Measurements from ENCODE around the gene COPZ2. TPM values are rescaled to one million over a fixed set of nuclear protein-coding genes. Genes with fewer than 3 reads are reported as not detected.
"Not testable (repeated sequence)": the region's sequence is repeated elsewhere in the genome, so short reads cannot be mapped to it uniquely, and the experiment has no call there.

Gene COPZ2
- total RNA-seq, 2 experiments from 2014 or later, result 6.3 to 7.5 TPM

GRCh38 chr17:48048384-48049126 lies 11.0 kb upstream of the COPZ2 start:
- Mint-ChIP-seq H3K27me3 (peaks cover 4% of the 10 kb centered on the region), H3K9me3 (no peaks in the 10 kb centered on the region), H3K36me3 (peaks cover 54% of the 10 kb centered on the region)

GRCh38 chr17:48047741-48048383 lies 10.3 kb upstream of the COPZ2 start, which contains the start of gene NFE2L1:
Gene NFE2L1, plus strand, starts transcription at chr17:48048359. Its CDS starts 2,760 bp downstream, at chr17:48051119.
- peak within 1 kb of the TSS; percentile 100 for H3K27ac Mint-ChIP-seq
- H3K4me3 Mint-ChIP-seq, result peak within 1 kb of the TSS; percentile 99
- H3K27me3 Mint-ChIP-seq, result peaks cover 4% of the 10 kb centered on the region
- H3K4me1 Mint-ChIP-seq, result peaks cover 51% of the 10 kb centered on the region
- H3K9me3 Mint-ChIP-seq, result no peaks in the 10 kb centered on the region
- DNase-seq, result peak; percentile 98
- peaks cover 51% of the 10 kb centered on the region for H3K36me3 Mint-ChIP-seq

More at GRCh38 chr17:48048384-48049126, 11.0 kb upstream of the COPZ2 start:
- DNase-seq, result no peak
- Mint-ChIP-seq H3K27ac (peak overlapping the region; percentile 100), H3K4me3 (peak overlapping the region; percentile 99), H3K4me1 (peaks cover 56% of the 10 kb centered on the region)

DNA sequence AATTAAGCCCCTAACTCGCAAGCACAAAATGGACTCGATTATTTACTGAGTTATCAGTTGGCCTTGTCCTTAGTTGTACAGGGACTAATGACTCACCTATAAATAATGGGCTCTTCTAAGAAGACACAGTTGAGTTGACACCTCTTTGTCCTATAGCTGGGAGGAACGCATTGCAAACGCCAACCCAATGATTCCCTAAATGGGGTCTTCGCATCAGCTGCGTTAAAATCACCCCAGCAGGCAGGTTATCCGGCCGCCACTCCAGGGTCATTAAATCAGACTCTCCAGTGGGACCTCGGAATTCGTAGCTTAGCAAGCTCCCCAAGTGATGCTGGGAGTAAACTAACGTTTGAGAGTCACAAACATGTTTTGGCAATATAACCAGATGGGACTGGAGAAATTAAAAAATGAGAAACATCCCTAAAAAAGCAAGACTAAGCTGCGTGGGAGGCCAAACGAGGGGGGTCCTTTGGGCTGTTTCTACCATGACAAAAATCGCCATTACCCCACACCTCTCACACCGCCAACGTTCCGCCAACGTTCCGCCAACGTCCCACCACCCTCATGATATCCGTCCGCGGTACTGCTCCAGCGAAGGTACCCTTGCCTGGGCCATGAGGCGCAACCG lies 9.6 kb upstream of the COPZ2 start:
- Mint-ChIP-seq H3K9me3 (no peaks in the 10 kb centered on the region), H3K4me1 (peaks cover 48% of the 10 kb centered on the region), H3K36me3 (peaks cover 51% of the 10 kb centered on the region), H3K27me3 (peaks cover 4% of the 10 kb centered on the region), H3K4me3 (peak overlapping the region; percentile 99), H3K27ac (peak overlapping the region; percentile 100)
- no peak for DNase-seq

- peaks cover 4% of the 10 kb centered on the region for H3K27me3 Mint-ChIP-seq
- H3K36me3 Mint-ChIP-seq, result peaks cover 43% of the 10 kb centered on the region
- H3K27ac Mint-ChIP-seq, result peak overlapping the region; percentile 100
- no peak for DNase-seq
- H3K9me3 Mint-ChIP-seq, result no peaks in the 10 kb centered on the region
- peak overlapping the region; percentile 99 for H3K4me3 Mint-ChIP-seq
- H3K4me1 Mint-ChIP-seq, result peaks cover 42% of the 10 kb centered on the region
Observed at GRCh38 chr17:48046296-48046695, 8.7 kb upstream of the COPZ2 start.

DNA sequence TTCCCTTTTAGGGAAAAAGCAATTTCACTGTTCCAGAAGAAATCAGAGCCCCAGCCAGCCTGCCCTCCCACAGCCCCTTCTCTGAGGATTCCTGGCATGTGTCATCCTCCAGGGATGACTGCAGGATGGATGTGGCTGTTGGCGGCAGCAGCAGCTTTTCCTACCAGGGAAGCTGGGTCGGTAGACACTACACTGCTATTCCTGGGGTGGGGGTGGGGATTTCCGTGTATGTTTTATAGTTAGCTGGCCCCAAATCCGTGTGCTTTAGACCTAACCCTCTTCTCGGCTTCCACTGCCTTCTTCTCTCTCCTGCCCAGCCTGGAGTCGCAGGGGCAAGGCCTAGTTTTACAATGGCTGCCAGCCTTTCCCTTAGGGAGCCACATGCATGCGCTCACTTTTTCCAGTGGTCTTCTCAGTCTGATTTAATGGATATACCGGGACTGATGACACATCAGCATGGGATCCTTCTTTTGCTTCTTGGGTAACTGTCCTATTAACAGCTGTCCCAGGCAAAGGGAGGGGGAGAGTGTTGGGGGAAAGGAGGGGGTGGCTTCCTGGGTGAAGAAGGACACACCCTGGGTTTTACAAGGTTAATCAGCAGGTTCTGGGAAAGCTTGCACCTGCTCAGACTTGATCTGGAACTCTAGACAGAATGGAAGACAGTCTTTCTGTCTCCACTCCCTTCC lies 7.9 kb upstream of the COPZ2 start:
- peaks cover 34% of the 10 kb centered on the region for H3K4me1 Mint-ChIP-seq
- no peak for DNase-seq
- peaks cover 4% of the 10 kb centered on the region for H3K27me3 Mint-ChIP-seq
- H3K9me3 Mint-ChIP-seq, result no peaks in the 10 kb centered on the region
- H3K4me3 Mint-ChIP-seq, result peak overlapping the region; percentile 11
- peaks cover 35% of the 10 kb centered on the region for H3K36me3 Mint-ChIP-seq
- no peak overlapping the region for H3K27ac Mint-ChIP-seq

GRCh38 chr17:48044851-48045250 lies 7.3 kb upstream of the COPZ2 start:
- H3K27ac Mint-ChIP-seq, result no peak overlapping the region
- no peak overlapping the region for H3K4me3 Mint-ChIP-seq
- no peaks in the 10 kb centered on the region for H3K9me3 Mint-ChIP-seq

GRCh38 chr17:48043176-48043575 lies 5.6 kb upstream of the COPZ2 start:
- Mint-ChIP-seq H3K9me3 (no peaks in the 10 kb centered on the region), H3K27ac (no peak overlapping the region), H3K4me3 (no peak overlapping the region), H3K27me3 (peaks cover 18% of the 10 kb centered on the region), H3K36me3 (peaks cover 19% of the 10 kb centered on the region), H3K4me1 (peaks cover 30% of the 10 kb centered on the region)
- DNase-seq, result no peak

More at GRCh38 chr17:48044851-48045250, 7.3 kb upstream of the COPZ2 start:
- DNase-seq, result no peak
- Mint-ChIP-seq H3K4me1 (peaks cover 28% of the 10 kb centered on the region), H3K36me3 (peaks cover 29% of the 10 kb centered on the region), H3K27me3 (peaks cover 4% of the 10 kb centered on the region)

GRCh38 chr17:48038687-48039086 lies 1.1 kb upstream of the COPZ2 start:
- Mint-ChIP-seq H3K4me3 (no peak overlapping the region), H3K4me1 (peaks cover 16% of the 10 kb centered on the region), H3K27ac (no peak overlapping the region), H3K9me3 (no peaks in the 10 kb centered on the region), H3K27me3 (peaks cover 22% of the 10 kb centered on the region), H3K36me3 (no peaks in the 10 kb centered on the region)
- no peak for DNase-seq

DNA sequence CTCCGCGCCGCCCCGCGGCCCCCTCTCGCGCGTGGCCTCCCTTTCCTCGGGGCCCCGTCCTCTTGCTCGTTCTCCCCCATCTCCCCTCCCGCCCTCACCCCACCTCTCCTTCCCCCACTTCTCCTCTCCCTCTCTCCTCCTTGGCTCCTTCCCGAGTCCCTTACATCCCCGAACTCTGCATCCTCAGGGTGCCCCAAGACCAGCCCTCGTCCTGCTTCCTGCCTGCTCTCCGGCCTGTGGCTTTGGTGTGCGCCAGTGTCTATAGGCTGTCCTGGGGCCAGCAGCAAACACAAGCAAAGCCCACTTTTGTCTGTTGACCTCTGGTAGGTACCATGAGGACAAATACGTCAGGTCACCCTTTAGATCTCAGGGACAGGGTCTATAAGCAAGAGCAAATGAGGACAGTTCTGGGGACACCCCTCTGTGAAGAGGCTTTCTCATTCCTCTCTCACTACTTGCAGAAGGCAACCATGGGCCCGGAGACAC lies 284 bp upstream of the COPZ2 start:
- Mint-ChIP-seq H3K27me3 (peaks cover 22% of the 10 kb centered on the region), H3K4me1 (peaks cover 16% of the 10 kb centered on the region), H3K27ac (peak overlapping the region; percentile 43), H3K4me3 (peak overlapping the region; percentile 79), H3K9me3 (no peaks in the 10 kb centered on the region), H3K36me3 (no peaks in the 10 kb centered on the region)
- DNase-seq, result no peak

- peak overlapping the region; percentile 76 for H3K4me3 Mint-ChIP-seq
- H3K36me3 Mint-ChIP-seq, result no peaks in the 10 kb centered on the region
Observed at GRCh38 chr17:48036693-48037035, 933 bp downstream of the COPZ2 start.

DNA sequence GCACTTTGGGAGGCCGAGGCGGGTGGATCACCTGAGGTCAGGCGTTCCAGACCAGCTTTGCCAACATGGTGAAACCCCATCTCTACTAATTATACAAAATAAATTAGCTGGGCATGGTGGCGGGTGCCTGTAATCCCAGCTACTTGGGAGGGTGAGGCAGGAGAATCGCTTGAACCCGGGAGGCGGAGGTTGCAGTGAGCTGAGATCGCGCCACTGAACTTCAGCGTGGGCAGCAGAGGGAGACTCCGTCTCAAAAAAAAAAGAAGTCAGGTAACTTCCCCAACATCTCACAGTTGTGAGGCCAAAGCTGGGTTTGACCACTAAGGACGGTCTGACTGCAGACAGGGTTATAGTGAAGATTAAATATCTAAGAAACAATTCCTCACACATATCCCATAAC lies 2.9 kb downstream of the COPZ2 start:
- H3K9me3 Mint-ChIP-seq, H3K36me3 Mint-ChIP-seq, DNase-seq, H3K27ac Mint-ChIP-seq, H3K4me3 Mint-ChIP-seq: not testable (repeated sequence)
- peaks cover 11% of the 10 kb centered on the region for H3K4me1 Mint-ChIP-seq
- H3K27me3 Mint-ChIP-seq, result peaks cover 46% of the 10 kb centered on the region

More at GRCh38 chr17:48036693-48037035, 933 bp downstream of the COPZ2 start:
- Mint-ChIP-seq H3K27ac (no peak overlapping the region), H3K27me3 (peaks cover 30% of the 10 kb centered on the region), H3K4me1 (peaks cover 11% of the 10 kb centered on the region), H3K9me3 (no peaks in the 10 kb centered on the region)
- no peak for DNase-seq

- no peak overlapping the region for H3K27ac Mint-ChIP-seq
- no peaks in the 10 kb centered on the region for H3K36me3 Mint-ChIP-seq
- no peak overlapping the region for H3K4me3 Mint-ChIP-seq
- no peaks in the 10 kb centered on the region for H3K4me1 Mint-ChIP-seq
- no peaks in the 10 kb centered on the region for H3K9me3 Mint-ChIP-seq
- DNase-seq, result no peak
- H3K27me3 Mint-ChIP-seq, result peaks cover 28% of the 10 kb centered on the region
Observed at GRCh38 chr17:48031966-48032365, 5.6 kb downstream of the COPZ2 start.

- H3K36me3 Mint-ChIP-seq, result no peaks in the 10 kb centered on the region
- H3K27ac Mint-ChIP-seq, result no peak overlapping the region
- peaks cover 24% of the 10 kb centered on the region for H3K27me3 Mint-ChIP-seq
- H3K4me1 Mint-ChIP-seq, result peaks cover 8% of the 10 kb centered on the region
- no peaks in the 10 kb centered on the region for H3K9me3 Mint-ChIP-seq
- no peak overlapping the region for H3K4me3 Mint-ChIP-seq
- no peak for DNase-seq
Observed at GRCh38 chr17:48030531-48030930, 7.1 kb downstream of the COPZ2 start.

- H3K36me3 Mint-ChIP-seq, result no peaks in the 10 kb centered on the region
- H3K4me1 Mint-ChIP-seq, result peaks cover 19% of the 10 kb centered on the region
- DNase-seq, result no peak
- H3K27me3 Mint-ChIP-seq, result peaks cover 35% of the 10 kb centered on the region
- H3K9me3 Mint-ChIP-seq, result no peaks in the 10 kb centered on the region
- no peak overlapping the region for H3K27ac Mint-ChIP-seq
- H3K4me3 Mint-ChIP-seq, result no peak overlapping the region
Observed at GRCh38 chr17:48028736-48029135, 8.9 kb downstream of the COPZ2 start.
